Measurements from ENCODE around the gene NUP107.

GRCh38 chr12:68641138-68641537 lies 45.6 kb upstream of the NUP107 start:
- TF ChIP-seq CTCF (IDR thresholded peaks at IDR 0.05; ENCODE audit: borderline replicate concordance, extremely low read depth, low read length, poor library complexity, severe bottlenecking) (no peak), EZH2 (IDR thresholded peaks at IDR 0.05; ENCODE audit: borderline replicate concordance, low read depth, low read length, severe bottlenecking) (no peak)

All from DND-41 (cell line).